GM21526 (cell line): Measurements from ENCODE around the gene CDC42BPA.
A peak's percentile ranks its signal among the peaks of the same experiment; 100 is the strongest.

Experiments
- ATAC-seq: cut with Tn5 transposase; IDR thresholded peaks from one replicate; pipeline ENCODE4 v1.9.1; 2021; ENCODE audit warnings: moderate library complexity; ENCODE audit not compliant: unreplicated experiment, low FRiP score

The CDC42BPA gene

DNA sequence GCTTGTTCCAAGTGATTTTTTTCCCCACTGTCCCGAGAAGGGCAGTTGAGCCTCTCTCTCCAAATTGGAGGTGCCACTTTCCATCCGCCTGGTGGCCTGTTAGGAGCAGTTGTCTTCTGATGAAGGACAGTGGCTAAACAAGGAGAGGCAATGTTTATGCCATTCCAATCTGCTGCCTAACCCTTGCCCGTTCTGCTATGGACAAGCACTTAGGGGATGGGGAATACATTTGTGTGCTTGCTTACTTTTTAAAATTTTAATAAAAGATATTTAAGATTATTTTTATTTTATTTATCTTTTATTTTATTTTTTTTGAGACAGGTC, 366.2 kb downstream of the CDC42BPA start:
- no peak for ATAC-seq

DNA sequence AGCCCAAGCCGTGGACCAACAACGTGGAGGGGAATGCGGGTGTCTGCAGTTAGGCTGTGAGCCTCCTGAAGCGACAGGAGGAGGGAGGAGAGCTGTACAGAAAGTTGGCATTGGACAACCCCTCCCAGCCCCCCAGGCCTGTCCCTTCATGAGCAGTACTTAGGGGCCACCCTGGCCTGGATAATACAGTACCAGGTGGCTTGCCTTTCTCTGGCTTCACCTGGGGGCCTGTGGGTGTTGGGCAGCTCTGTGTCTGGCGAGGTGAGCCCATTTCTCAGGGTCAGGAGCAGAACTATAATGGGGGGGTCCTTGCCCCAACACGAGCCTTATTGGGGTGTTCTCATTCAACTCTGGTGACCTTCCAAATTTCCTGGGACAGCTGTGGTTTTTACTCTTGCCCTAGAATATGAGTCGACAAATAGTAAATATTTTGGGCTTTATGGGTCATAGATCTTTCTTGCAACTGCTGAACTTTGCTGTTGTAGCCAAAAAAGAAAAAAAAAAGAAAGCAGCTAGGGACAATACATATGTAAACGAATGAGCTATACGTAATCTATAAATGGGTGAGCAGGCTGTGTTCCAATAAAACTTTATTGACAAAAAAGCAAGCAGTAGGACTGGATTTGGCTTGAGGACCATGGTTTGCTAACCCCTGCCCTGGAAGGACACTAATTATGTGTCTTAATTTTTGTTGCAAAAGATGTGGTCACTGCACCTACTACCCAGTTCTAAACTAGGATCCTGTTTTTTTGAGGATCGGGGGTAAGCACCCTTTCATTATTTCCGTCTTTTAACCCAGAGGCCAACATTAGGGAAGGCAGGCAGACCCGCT, 366.8 kb downstream of the CDC42BPA start:
- ATAC-seq, result no peak

DNA sequence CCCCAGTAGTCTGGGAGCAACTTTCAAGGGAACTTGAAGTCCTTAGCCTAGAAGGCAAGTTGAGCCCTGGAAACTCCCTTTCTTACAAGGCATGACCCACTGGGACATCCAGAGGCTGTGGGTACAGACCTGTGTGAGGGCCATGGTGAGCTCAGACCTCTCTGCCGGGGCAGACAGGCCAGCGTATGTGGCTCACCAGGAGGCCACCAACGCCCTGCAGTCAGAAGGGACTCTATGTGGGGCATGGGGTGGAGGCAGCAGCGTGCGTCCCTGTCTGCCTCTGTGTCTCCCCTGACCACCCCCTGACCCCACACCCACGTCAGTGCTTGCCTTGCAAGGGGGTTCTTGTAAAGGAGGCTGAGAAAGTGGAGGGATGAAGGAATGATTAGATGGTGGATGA, 367.4 kb downstream of the CDC42BPA start:
- ATAC-seq, result no peak

GRCh38 chr1:226950316-226950715, 368.0 kb downstream of the CDC42BPA start:
- ATAC-seq, result no peak

DNA sequence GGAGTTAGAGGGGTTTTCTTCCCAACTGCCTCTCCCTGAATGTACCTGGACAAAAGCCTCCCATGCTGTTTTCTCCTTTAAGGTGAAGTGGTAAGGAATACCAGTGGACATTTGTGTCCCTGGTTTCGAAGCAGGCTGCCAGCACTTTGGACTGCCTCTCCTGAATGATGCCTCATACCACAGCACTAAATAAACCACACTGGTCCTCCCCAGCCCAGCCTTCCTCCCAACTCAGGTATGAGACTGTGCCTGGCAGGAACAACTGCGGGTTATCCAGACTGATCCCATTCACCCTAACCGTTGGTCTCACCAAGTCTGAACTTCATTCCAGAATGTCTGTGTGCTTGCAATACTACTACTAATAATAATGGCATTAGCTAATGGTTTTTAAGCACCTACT, 368.9 kb downstream of the CDC42BPA start:
- no peak for ATAC-seq

DNA sequence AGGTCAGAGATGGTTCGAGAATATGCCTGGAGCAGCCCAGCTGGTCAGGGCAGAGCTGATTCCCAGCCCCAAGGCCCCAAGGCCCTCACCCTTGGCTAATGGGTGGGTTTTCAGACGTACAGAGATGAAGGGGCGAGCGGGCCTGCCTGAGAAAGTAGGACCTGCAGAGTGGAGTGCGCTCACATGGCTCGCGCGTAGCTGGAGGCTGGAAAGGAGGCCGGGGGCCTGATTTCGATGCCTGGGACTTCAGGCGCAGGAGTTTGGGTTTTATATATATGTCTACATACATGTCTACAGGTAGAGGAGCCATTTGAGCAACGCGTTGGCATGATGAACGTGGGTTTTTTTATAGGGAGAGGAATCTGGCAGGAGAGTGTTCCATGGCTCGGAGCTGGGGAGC, 369.3 kb downstream of the CDC42BPA start:
- ATAC-seq, result no peak

DNA sequence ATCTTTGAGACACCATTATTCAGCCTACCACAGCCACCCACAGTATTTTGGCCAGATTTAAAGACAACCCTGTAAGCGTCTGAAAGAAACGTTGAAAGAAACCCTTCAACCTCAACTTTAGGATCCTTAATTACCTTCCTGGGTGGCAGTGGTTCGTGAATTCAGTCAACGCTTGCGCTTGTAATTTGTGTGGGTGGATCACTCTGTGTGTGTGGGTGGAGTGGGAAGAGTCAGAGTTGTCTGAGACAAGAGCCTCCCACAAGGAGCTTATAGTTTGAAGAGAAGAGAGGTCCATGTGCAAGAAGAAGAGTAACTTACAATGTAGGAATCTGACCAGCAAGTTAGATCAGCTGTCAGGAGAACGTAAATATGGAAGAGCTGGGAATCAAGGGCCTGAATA, 369.8 kb downstream of the CDC42BPA start:
- no peak for ATAC-seq

DNA sequence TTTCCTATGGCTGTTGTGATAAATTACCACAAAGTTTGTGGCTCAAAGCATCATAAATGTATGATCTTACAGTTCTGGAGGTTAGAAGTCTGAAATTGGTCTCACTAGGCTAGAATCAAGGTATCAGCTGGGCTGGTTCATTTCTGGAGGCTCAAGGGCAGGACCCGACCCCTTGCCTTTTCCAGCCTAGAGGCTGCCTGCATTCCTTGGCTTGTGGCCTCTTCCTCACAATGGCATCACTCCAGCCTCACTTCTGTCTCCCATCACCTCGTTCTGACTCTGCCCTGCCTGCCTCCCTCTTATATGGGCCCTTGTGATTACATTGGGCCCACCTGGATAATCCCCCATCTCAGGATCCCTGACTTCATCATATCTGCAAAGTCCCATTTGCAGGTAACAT, 370.2 kb downstream of the CDC42BPA start:
- ATAC-seq, result no peak

DNA sequence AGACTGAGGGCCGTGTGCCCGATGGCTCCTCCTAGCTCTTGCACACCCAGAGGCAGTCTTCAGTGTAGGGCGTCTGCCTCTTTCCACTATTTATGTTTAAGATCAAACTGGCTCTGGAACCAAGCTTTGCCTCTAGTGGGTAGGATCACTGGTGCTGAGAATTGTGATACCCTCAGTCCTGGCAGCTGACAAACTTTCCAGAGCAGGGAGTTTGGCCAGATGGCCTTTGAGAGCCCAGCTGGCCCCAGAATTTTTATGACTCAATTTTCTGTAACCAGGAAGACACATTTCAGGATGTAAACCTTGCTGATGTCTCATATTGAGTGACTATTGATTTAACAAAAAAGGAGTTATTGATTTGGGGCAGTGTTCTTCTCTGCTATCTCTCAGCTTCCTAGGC, 371.5 kb downstream of the CDC42BPA start:
- no peak for ATAC-seq

GRCh38 chr1:226946285-226946684, 372.0 kb downstream of the CDC42BPA start:
- no peak for ATAC-seq

DNA sequence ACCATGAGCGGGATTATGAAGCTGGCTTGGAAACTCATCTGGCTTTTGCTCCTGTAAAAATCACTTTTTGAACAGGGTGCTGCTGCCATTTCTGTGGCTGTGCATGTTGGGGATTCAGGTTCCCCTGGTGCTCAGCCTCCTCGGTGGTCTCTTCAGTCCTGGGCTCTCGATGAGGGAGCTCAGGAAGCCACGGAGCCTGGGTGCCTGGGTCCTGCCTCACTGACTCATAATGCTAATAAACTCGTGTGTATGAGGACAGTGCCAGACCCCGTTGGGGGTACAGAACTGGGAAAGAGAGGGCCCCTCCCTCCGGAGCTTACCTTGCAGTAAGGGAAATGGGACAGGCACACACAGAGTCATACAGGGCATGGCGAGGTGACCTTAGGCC, 372.4 kb downstream of the CDC42BPA start:
- ATAC-seq, result no peak

DNA sequence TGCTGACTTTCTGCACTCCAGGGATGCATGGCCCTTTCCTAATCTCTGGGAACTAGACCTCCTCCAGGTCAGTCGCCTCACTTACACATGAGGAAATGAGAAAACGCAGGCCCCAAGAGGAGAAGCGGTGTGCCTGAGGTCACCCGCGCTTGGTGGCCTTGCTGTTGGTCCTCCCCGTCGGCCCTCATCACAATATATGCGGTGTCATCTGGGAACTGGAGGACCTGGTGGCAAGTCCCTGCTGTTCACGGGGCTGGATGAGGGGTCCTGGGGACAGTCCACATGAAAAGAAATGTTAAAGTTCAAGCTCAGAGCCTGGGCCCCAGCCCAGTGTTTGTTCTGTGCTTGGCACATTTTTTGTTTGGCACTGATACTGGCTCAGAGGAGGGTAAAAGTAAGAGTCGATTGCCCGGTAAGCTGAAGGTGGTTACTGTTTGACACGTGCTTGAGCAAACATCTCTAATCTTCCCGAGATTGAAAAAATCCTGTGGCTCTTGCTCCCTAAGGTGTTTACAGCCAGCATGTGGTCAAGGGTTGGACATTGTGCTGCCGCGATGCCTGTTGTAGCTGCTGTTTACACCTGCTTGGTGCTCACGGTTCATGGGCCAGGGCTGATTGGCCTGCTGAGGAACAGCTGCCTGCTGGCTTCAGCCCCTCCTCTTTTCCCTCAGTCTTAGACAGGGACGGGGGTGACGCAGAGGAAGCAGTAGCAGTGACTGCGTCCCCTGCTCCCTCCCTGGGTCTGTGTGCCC, 373.0 kb downstream of the CDC42BPA start:
- no peak for ATAC-seq

DNA sequence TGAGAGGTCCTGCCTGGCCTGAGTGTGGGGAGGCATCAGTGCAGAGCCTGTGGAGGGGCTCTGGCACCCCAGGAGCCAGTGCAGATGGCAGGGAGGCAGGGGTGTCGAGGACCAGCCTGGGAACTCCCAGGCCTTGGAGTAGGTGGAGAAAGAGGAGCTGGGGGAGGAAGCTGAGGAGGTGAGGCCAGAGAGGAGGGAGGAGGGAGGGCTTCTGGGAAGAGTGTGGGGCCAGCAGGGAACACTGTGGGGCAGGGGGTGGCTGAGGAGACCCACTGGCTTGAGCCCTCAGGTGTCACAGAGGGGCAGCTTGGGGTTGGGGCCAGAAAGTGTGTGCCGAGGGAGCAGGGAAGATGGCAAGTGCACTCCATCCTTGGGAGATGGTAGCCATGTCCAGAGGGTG, 374.4 kb downstream of the CDC42BPA start:
- ATAC-seq, result no peak

- ATAC-seq, result no peak
These were observed 375.1 kb downstream of the CDC42BPA start for GRCh38 chr1:226943156-226943555.

DNA sequence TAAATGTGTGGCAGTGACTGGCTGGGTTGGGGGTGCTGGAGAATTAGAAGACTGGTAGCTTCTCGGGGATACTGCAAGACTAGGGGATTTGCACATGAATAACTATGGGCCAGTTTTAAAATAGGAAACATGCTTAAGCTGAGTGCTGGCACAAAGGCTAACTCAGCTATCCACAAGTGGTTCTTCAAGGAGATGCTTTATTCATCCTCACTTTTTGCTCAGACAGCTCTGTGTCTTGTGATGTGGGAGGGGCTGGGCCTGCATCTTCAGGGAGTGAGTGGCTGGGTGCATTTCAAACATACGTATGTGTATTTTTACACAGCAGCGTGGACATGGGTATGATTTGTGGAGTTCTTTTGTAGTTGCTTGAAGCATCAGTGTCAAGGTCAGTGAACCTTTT, 375.9 kb downstream of the CDC42BPA start:
- ATAC-seq, result no peak

- ATAC-seq, result no peak
These were observed 377.6 kb downstream of the CDC42BPA start for GRCh38 chr1:226940806-226941067.

GRCh38 chr1:226940029-226940805, 378.1 kb downstream of the CDC42BPA start, which contains the start of gene COQ8A:
Gene COQ8A, plus strand, starts transcription at chr1:226940294. Its CDS starts 21,092 bp downstream, at chr1:226961386.
- peak; percentile 95 for ATAC-seq
